ENCODE results near the gene BCS1L. TPM values are rescaled to one million over a fixed set of nuclear protein-coding genes. Genes with fewer than 3 reads are reported as not detected.
A peak's percentile ranks its signal among the peaks of the same experiment; 100 is the strongest.

Gene BCS1L
- total and polyA plus RNA-seq, 2 of the 13 experiments (the other 11 are each of a cell fraction or from before 2014, with no cell fraction given), result 48.9 to 76.0 TPM

DNA sequence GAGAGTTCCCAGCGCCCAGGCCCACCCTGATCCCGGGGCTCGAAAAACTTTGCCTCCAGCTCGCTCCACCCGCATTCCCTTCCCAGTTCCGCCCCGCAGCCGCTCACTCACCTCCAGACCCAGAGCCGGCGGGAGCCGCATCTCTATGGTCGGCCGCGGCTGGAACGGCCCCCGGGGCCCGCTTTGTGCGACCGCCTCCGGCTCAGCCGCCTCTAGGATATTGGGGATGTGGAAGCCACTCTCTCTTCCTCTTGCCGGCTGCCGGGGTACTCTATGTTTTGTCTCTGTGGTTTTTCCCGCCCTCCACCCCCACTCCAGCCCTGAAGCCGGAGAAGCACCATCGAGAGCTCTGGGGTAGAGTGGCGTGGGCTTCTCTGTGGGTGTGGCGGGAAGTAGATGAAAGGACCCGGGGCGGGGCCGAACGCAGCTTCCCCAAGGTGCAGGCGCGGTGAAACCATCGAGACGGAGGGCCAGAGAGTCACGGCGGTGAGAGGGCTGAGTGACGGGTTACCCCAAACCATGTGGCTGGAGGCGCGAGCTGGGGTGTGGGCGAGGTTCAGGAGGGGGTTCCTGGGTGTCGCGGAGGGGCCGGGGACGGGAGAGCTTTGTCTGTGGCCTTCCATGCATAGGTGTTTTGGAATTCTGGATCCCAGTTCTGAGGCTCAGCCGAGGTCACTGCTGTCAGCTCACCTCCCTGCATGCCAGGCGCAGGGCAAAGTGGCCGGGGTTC, at the start of gene BCS1L, which contains the start of gene ZNF142 (continued):
- TF ChIP-seq ZFAT (CRISPR knock-in tag; conservative IDR thresholded peaks at IDR 0.05) (no peak), ZNF430 (CRISPR knock-in tag; IDR thresholded peaks at IDR 0.05) (no peak), SMARCE1 (IDR thresholded peaks at IDR 0.05; ENCODE audit: borderline replicate concordance) (no peak), ZNF703 (CRISPR knock-in tag; IDR thresholded peaks at IDR 0.05; ENCODE audit: borderline replicate concordance) (no peak), SOX6 (IDR thresholded peaks at IDR 0.05) (no peak), SOX6 (CRISPR knock-in tag; IDR thresholded peaks at IDR 0.05) (peak; percentile 81), MIXL1 (CRISPR knock-in tag; IDR thresholded peaks at IDR 0.05) (no peak), BRD4 (CRISPR knock-in tag; IDR thresholded peaks at IDR 0.05) (0 out of 2 replicates have a peak, but pooled peaks have one; percentile 51), SPEN (CRISPR knock-in tag; IDR thresholded peaks at IDR 0.05; ENCODE audit: low read depth) (peak; percentile 69; the same call in 1 of the 2 replicates), MTF1 (CRISPR knock-in tag; IDR thresholded peaks at IDR 0.05) (peak; percentile 46; the same call in 1 of the 2 replicates), ZNF383 (CRISPR knock-in tag; IDR thresholded peaks at IDR 0.05; ENCODE audit: borderline replicate concordance) (peak; percentile 87; the same call in 1 of the 2 replicates), TCF12 (IDR thresholded peaks at IDR 0.05) (no peak), TCF12 (CRISPR knock-in tag; IDR thresholded peaks at IDR 0.05) (peak; percentile 91; the same call in 1 of the 2 replicates), ARHGAP35 (CRISPR knock-in tag; IDR thresholded peaks at IDR 0.05; ENCODE audit: borderline replicate concordance) (peak; percentile 59; the same call in 1 of the 2 replicates), ZNF530 (CRISPR knock-in tag; IDR thresholded peaks at IDR 0.05; ENCODE audit: low read depth) (no peak), ZBTB38 (CRISPR knock-in tag; IDR thresholded peaks at IDR 0.05) (peak; percentile 72; the same call in 1 of the 2 replicates), GPN1 (CRISPR knock-in tag; IDR thresholded peaks at IDR 0.05; ENCODE audit: borderline replicate concordance) (no peak)
- TF ChIP-seq, protein P1, sequence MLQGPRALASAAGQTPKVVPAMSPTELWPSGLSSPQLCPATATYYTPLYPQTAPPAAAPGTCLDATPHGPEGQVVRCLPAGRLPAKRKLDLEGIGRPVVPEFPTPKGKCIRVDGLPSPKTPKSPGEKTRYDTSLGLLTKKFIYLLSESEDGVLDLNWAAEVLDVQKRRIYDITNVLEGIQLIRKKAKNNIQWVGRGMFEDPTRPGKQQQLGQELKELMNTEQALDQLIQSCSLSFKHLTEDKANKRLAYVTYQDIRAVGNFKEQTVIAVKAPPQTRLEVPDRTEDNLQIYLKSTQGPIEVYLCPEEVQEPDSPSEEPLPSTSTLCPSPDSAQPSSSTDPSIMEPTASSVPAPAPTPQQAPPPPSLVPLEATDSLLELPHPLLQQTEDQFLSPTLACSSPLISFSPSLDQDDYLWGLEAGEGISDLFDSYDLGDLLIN (CRISPR knock-in tag; IDR thresholded peaks at IDR 0.05; ENCODE audit: borderline replicate concordance), result no peak
- TF ChIP-seq, protein P2, sequence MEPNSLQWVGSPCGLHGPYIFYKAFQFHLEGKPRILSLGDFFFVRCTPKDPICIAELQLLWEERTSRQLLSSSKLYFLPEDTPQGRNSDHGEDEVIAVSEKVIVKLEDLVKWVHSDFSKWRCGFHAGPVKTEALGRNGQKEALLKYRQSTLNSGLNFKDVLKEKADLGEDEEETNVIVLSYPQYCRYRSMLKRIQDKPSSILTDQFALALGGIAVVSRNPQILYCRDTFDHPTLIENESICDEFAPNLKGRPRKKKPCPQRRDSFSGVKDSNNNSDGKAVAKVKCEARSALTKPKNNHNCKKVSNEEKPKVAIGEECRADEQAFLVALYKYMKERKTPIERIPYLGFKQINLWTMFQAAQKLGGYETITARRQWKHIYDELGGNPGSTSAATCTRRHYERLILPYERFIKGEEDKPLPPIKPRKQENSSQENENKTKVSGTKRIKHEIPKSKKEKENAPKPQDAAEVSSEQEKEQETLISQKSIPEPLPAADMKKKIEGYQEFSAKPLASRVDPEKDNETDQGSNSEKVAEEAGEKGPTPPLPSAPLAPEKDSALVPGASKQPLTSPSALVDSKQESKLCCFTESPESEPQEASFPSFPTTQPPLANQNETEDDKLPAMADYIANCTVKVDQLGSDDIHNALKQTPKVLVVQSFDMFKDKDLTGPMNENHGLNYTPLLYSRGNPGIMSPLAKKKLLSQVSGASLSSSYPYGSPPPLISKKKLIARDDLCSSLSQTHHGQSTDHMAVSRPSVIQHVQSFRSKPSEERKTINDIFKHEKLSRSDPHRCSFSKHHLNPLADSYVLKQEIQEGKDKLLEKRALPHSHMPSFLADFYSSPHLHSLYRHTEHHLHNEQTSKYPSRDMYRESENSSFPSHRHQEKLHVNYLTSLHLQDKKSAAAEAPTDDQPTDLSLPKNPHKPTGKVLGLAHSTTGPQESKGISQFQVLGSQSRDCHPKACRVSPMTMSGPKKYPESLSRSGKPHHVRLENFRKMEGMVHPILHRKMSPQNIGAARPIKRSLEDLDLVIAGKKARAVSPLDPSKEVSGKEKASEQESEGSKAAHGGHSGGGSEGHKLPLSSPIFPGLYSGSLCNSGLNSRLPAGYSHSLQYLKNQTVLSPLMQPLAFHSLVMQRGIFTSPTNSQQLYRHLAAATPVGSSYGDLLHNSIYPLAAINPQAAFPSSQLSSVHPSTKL (CRISPR knock-in tag; IDR thresholded peaks at IDR 0.05), result peak; percentile 47; the same call in 1 of the 2 replicates
- TF ChIP-seq, protein P3, sequence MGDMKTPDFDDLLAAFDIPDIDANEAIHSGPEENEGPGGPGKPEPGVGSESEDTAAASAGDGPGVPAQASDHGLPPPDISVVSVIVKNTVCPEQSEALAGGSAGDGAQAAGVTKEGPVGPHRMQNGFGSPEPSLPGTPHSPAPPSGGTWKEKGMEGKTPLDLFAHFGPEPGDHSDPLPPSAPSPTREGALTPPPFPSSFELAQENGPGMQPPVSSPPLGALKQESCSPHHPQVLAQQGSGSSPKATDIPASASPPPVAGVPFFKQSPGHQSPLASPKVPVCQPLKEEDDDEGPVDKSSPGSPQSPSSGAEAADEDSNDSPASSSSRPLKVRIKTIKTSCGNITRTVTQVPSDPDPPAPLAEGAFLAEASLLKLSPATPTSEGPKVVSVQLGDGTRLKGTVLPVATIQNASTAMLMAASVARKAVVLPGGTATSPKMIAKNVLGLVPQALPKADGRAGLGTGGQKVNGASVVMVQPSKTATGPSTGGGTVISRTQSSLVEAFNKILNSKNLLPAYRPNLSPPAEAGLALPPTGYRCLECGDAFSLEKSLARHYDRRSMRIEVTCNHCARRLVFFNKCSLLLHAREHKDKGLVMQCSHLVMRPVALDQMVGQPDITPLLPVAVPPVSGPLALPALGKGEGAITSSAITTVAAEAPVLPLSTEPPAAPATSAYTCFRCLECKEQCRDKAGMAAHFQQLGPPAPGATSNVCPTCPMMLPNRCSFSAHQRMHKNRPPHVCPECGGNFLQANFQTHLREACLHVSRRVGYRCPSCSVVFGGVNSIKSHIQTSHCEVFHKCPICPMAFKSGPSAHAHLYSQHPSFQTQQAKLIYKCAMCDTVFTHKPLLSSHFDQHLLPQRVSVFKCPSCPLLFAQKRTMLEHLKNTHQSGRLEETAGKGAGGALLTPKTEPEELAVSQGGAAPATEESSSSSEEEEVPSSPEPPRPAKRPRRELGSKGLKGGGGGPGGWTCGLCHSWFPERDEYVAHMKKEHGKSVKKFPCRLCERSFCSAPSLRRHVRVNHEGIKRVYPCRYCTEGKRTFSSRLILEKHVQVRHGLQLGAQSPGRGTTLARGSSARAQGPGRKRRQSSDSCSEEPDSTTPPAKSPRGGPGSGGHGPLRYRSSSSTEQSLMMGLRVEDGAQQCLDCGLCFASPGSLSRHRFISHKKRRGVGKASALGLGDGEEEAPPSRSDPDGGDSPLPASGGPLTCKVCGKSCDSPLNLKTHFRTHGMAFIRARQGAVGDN (CRISPR knock-in tag; IDR thresholded peaks at IDR 0.05), result peak; percentile 88

Data from HepG2 (cell line).